ENCODE results near the gene CCDC136.

CCDC136 gene

GRCh38 chr7:128833148-128833945 lies 41.6 kb downstream of the CCDC136 start:
- no peak for DNase-seq

GRCh38 chr7:128833946-128834325 lies 42.2 kb downstream of the CCDC136 start:
- no peak for DNase-seq

GRCh38 chr7:128835231-128835751 lies 43.5 kb downstream of the CCDC136 start:
- DNase-seq, result no peak

GRCh38 chr7:128835790-128836641 lies 44.2 kb downstream of the CCDC136 start:
- no peak for DNase-seq

- no peak for DNase-seq
These were observed 45.1 kb downstream of the CCDC136 start for GRCh38 chr7:128836729-128837348.

- no peak for DNase-seq
These were observed 45.8 kb downstream of the CCDC136 start for GRCh38 chr7:128837521-128837921.

- no peak for DNase-seq
These were observed 46.5 kb downstream of the CCDC136 start for GRCh38 chr7:128838109-128838779.

- no peak for DNase-seq
These were observed 47.4 kb downstream of the CCDC136 start for GRCh38 chr7:128838981-128839731.

GRCh38 chr7:128839751-128840177 lies 48.0 kb downstream of the CCDC136 start:
- no peak for DNase-seq

- no peak for DNase-seq
These were observed 48.8 kb downstream of the CCDC136 start for GRCh38 chr7:128840326-128841170.

- no peak for DNase-seq
These were observed 49.5 kb downstream of the CCDC136 start for GRCh38 chr7:128841171-128841690.

GRCh38 chr7:128841921-128842673 lies 50.3 kb downstream of the CCDC136 start:
- peak; percentile 76 to 81 for DNase-seq

GRCh38 chr7:128842674-128843641 lies 51.2 kb downstream of the CCDC136 start:
- DNase-seq, result peak; percentile 61 to 67

GRCh38 chr7:128843938-128844621 lies 52.3 kb downstream of the CCDC136 start:
- DNase-seq, result no peak

GRCh38 chr7:128844777-128845311 lies 53.1 kb downstream of the CCDC136 start:
- DNase-seq, result no peak

GRCh38 chr7:128845475-128845874 lies 53.7 kb downstream of the CCDC136 start:
- no peak for DNase-seq

GRCh38 chr7:128845987-128846386 lies 54.2 kb downstream of the CCDC136 start:
- DNase-seq, result no peak
